LNCAP (cell line): ENCODE data around the gene RPS6KB1.

Experiments
- CTCF ChIP-seq: fragments of 450-650 bp; IDR thresholded peaks from 2 replicates; pipeline ENCODE4 v1.5.1; 2017; ENCODE audit warnings: mild to moderate bottlenecking

Gene RPS6KB1

GRCh38 chr17:59884861-59885260, 8.1 kb upstream of the RPS6KB1 start:
- no peak for TF ChIP-seq CTCF

- no peak for TF ChIP-seq CTCF
Observed at GRCh38 chr17:59888145-59888750, 4.7 kb upstream of the RPS6KB1 start.

GRCh38 chr17:59890720-59891119, 2.2 kb upstream of the RPS6KB1 start:
- no peak for TF ChIP-seq CTCF

GRCh38 chr17:59892251-59892923, 534 bp upstream of the RPS6KB1 start:
- no peak for TF ChIP-seq CTCF

- TF ChIP-seq CTCF = no peak
Observed at GRCh38 chr17:59893676-59894100, 767 bp downstream of the RPS6KB1 start.

- TF ChIP-seq CTCF = no peak
Observed at GRCh38 chr17:59897090-59897489, 4.2 kb downstream of the RPS6KB1 start.

GRCh38 chr17:59899099-59899498, 6.2 kb downstream of the RPS6KB1 start:
- TF ChIP-seq CTCF = peak; percentile 42; the same call in 1 of the 2 replicates
